K562 (cell line): Measurements from ENCODE around the gene LGI4. TPM values are rescaled to one million over a fixed set of nuclear protein-coding genes. Genes with fewer than 3 reads are reported as not detected.

Experiments used
- CREB3L1 ChIP-seq: fragments of 450-650 bp; IDR thresholded peaks from 2 replicates; pipeline ENCODE4 v1.6.1; 2014; ENCODE audit warnings: low read depth, mild to moderate bottlenecking, moderate library complexity, borderline replicate concordance
- EGR1 ChIP-seq: fragments of 450-650 bp; conservative IDR thresholded peaks from 2 replicates; pipeline ENCODE4 v1.6.1; 2017; ENCODE audit warnings: mild to moderate bottlenecking
- ESRRA ChIP-seq: fragments of 450-650 bp; IDR thresholded peaks from 2 replicates; pipeline ENCODE4 v1.6.1; 2014; ENCODE audit warnings: low read depth, mild to moderate bottlenecking, moderate library complexity, borderline replicate concordance
- ETV1 ChIP-seq: fragments of 450-650 bp; conservative IDR thresholded peaks from 2 replicates; pipeline ENCODE4 v1.6.1; 2016; ENCODE audit warnings: missing genetic modification characterization, control low read depth, low read depth, missing compliant biosample characterization
- GABPA ChIP-seq: fragments of 200-800 bp; sonication (Bioruptor generic); conservative IDR thresholded peaks from 2 replicates; pipeline ENCODE4 v1.6.1; 2016; ENCODE audit warnings: low read depth, missing genetic modification characterization, missing compliant biosample characterization
- GTF2A2 ChIP-seq: IDR thresholded peaks from 2 replicates; pipeline ENCODE4 v1.6.1; 2016; ENCODE audit warnings: mild to moderate bottlenecking, missing genetic modification characterization, missing compliant biosample characterization
- HDGF ChIP-seq: fragments of 450-650 bp; IDR thresholded peaks from 2 replicates; pipeline ENCODE4 v1.6.1; 2016
- HOMEZ ChIP-seq: fragments of 250-450 bp; sonication (Bioruptor Pico); IDR thresholded peaks from 2 replicates; pipeline ENCODE4 v1.4.0; 2020; ENCODE audit warnings: mild to moderate bottlenecking, moderate library complexity
- MCM5 ChIP-seq: fragments of 450-650 bp; IDR thresholded peaks from 2 replicates; pipeline ENCODE4 v1.6.1; 2016; ENCODE audit warnings: low read depth
- NCOA4 ChIP-seq: fragments of 450-650 bp; IDR thresholded peaks from 2 replicates; pipeline ENCODE4 v1.6.1; 2018; ENCODE audit warnings: mild to moderate bottlenecking; ENCODE audit not compliant: partially characterized antibody
- RBM39 ChIP-seq: fragments of 200-400 bp; formaldehyde crosslinking; optimal IDR thresholded peaks from 2 replicates; pipeline ENCODE3; 2018; ENCODE audit warnings: low read depth, low read length
- ZNF12 ChIP-seq: sonication (generic); formaldehyde crosslinking; IDR thresholded peaks from 2 replicates; pipeline ENCODE4 v1.4.0; 2020; ENCODE audit warnings: mild to moderate bottlenecking, missing genetic modification reagents
- ZNF174 ChIP-seq: fragments of 250-450 bp; sonication (Bioruptor Pico); IDR thresholded peaks from 2 replicates; pipeline ENCODE4 v1.4.0; 2020; ENCODE audit warnings: mild to moderate bottlenecking
- ZNF197 ChIP-seq: fragments of 200-800 bp; sonication (Bioruptor generic); IDR thresholded peaks from 2 replicates; pipeline ENCODE4 v1.6.1; 2016; ENCODE audit warnings: low read depth, missing genetic modification characterization, missing compliant biosample characterization
- ZNF408 ChIP-seq: fragments of 250-450 bp; sonication (Bioruptor Pico); IDR thresholded peaks from 2 replicates; pipeline ENCODE4 v1.4.0; 2020; ENCODE audit warnings: low read depth, mild to moderate bottlenecking, moderate library complexity
- ZNF589 ChIP-seq: fragments of 200-800 bp; sonication (Bioruptor generic); IDR thresholded peaks from 2 replicates; pipeline ENCODE4 v1.6.1; 2016; ENCODE audit warnings: low read depth, missing genetic modification characterization, missing compliant biosample characterization
- polyA plus RNA-seq, 8 experiments: library from polyadenylated mRNA; depleted of rRNA in 4 of 8; stranded (reverse) in 5 of 8; unstranded in 3 of 8; fragments of >200 nt; fragmentation: Nextera tagmentation in 2 of 8; fragmentation: Illumina TruSeq in 1 of 8; extraction: Ambion mirVana in 2 of 8; extraction: Trizol in 1 of 8; gene quantifications; 2 replicates each; pipeline versions ENCODE4 v1.2.1 to v1.2.3, GENCODE V29; 2011 to 2014; ENCODE audit warnings: inconsistent platforms in 1 of 8, missing spikeins in 1 of 8
- total RNA-seq, 7 experiments: library from RNA; depleted of rRNA in 6 of 7; stranded (reverse); fragments of >200 nt in 6 of 7; fragmentation: Illumina TruSeq in 2 of 7; extraction: Trizol in 2 of 7; gene quantifications; 2 replicates each; pipeline versions ENCODE4 v1.2.1 to v1.2.3, GENCODE V29; 2011 to 2021; ENCODE audit warnings: low replicate concordance in 1 of 7
- TF ChIP-seq, protein P1 (sequence below): fragments of 250-450 bp; sonication (Bioruptor Pico); IDR thresholded peaks from 2 replicates; pipeline ENCODE4 v1.9.0; 2021; ENCODE audit warnings: mild to moderate bottlenecking, inconsistent platforms
- TF ChIP-seq, protein P2 (sequence below), 2 experiments: fragments of 450-650 bp in 1 of 2; IDR thresholded peaks; 2 replicates each; pipeline ENCODE4 v1.6.1; 2011 to 2017; ENCODE audit warnings: low read depth in 2 of 2, antibody characterized with exemption in 1 of 2, borderline replicate concordance in 1 of 2, low read length in 1 of 2, mild to moderate bottlenecking in 1 of 2, mixed read lengths in 1 of 2; ENCODE audit not compliant: control insufficient read depth in 1 of 2

Gene LGI4
- total and polyA plus RNA-seq, 9 of the 15 experiments (the other 6 are each of a cell fraction or from before 2014, with no cell fraction given), result 0.14 to 0.30 (median 0.24) TPM; not detected in 4

- TF ChIP-seq, protein P1, sequence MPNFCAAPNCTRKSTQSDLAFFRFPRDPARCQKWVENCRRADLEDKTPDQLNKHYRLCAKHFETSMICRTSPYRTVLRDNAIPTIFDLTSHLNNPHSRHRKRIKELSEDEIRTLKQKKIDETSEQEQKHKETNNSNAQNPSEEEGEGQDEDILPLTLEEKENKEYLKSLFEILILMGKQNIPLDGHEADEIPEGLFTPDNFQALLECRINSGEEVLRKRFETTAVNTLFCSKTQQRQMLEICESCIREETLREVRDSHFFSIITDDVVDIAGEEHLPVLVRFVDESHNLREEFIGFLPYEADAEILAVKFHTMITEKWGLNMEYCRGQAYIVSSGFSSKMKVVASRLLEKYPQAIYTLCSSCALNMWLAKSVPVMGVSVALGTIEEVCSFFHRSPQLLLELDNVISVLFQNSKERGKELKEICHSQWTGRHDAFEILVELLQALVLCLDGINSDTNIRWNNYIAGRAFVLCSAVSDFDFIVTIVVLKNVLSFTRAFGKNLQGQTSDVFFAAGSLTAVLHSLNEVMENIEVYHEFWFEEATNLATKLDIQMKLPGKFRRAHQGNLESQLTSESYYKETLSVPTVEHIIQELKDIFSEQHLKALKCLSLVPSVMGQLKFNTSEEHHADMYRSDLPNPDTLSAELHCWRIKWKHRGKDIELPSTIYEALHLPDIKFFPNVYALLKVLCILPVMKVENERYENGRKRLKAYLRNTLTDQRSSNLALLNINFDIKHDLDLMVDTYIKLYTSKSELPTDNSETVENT (CRISPR knock-in tag), result no peak
- TF ChIP-seq HDGF (no peak), MCM5 (no peak), ZNF12 (no peak), NCOA4 (no peak), ZNF197 (CRISPR knock-in tag) (no peak), GABPA (tag) (no peak), ZNF174 (CRISPR knock-in tag) (no peak), GTF2A2 (no peak), ZNF589 (CRISPR knock-in tag) (no peak), ESRRA (no peak), ETV1 (no peak), HOMEZ (CRISPR knock-in tag) (no peak), RBM39 (no peak), EGR1 (peak; percentile 72), ZNF408 (CRISPR knock-in tag) (no peak), CREB3L1 (no peak)
- TF ChIP-seq, protein P2, sequence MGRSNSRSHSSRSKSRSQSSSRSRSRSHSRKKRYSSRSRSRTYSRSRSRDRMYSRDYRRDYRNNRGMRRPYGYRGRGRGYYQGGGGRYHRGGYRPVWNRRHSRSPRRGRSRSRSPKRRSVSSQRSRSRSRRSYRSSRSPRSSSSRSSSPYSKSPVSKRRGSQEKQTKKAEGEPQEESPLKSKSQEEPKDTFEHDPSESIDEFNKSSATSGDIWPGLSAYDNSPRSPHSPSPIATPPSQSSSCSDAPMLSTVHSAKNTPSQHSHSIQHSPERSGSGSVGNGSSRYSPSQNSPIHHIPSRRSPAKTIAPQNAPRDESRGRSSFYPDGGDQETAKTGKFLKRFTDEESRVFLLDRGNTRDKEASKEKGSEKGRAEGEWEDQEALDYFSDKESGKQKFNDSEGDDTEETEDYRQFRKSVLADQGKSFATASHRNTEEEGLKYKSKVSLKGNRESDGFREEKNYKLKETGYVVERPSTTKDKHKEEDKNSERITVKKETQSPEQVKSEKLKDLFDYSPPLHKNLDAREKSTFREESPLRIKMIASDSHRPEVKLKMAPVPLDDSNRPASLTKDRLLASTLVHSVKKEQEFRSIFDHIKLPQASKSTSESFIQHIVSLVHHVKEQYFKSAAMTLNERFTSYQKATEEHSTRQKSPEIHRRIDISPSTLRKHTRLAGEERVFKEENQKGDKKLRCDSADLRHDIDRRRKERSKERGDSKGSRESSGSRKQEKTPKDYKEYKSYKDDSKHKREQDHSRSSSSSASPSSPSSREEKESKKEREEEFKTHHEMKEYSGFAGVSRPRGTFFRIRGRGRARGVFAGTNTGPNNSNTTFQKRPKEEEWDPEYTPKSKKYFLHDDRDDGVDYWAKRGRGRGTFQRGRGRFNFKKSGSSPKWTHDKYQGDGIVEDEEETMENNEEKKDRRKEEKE (IDR thresholded peaks at IDR 0.05; ENCODE audit: borderline replicate concordance in 1 of 2, control insufficient read depth in 1 of 2, low read depth in 2 of 2, low read length in 1 of 2), result no peak
Observed at GRCh38 chr19:35166100-35167063, 31.5 kb upstream of the LGI4 start (continued).
